HCT116 (cell line): ENCODE data around the gene PHF2. TPM values are rescaled to one million over a fixed set of nuclear protein-coding genes. Genes with fewer than 3 reads are reported as not detected.

ENCODE experiments used
- ATAC-seq: fragments of 200-7000 bp; cut with Tn5 transposase; 2 replicates; pipeline ENCODE4 v1.9.1; 2020; ENCODE audit warnings: mild to moderate bottlenecking, moderate library complexity
- BruUV-seq: library from RNA; stranded (reverse); fragments of 400-500 nt; replicated peaks from 2 replicates; lab custom pipeline; 2021; lab: Mats Ljungman, UMichigan
- CTCF ChIA-PET: fragments of 300-600 bp; sonication (Branson Sonifier 250); formaldehyde crosslinking; loops from one replicate; lab custom pipeline; 2021; ENCODE audit warnings: antibody characterized with exemption; lab: Charles Lee
- POLR2A ChIA-PET: fragments of 300-600, 350-600 bp; sonication (Branson Sonifier 250); formaldehyde crosslinking; loops from one replicate; lab custom pipeline; 2021; ENCODE audit warnings: antibody characterized with exemption; lab: Charles Lee
- RAD21 ChIA-PET, 2 experiments: fragments of 300-600 bp; sonication (Branson Sonifier 250); formaldehyde crosslinking; loops; one replicate each; lab custom pipeline; 2023; ENCODE audit warnings: low total read pairs in 2 of 2; ENCODE audit not compliant: uncharacterized antibody in 2 of 2, unreplicated experiment in 2 of 2, low non-redundant PET in 1 of 2; lab: Charles Lee
- DNase-seq: peaks from one replicate; pipeline ENCODE4 v3.0.0-alpha.2; 2010; ENCODE audit warnings: low read depth, low spot score
- H2AFZ ChIP-seq: fragments of 200-600 bp; shearing (Covaris generic), sonication (generic); 2 replicates; pipeline ENCODE4 v1.6.1; 2017; ENCODE audit warnings: low read depth, mixed run types, mixed read lengths, antibody characterized with exemption, low read length; ENCODE audit not compliant: poor library complexity, severe bottlenecking
- H3K27ac ChIP-seq: 2 replicates; pipeline ENCODE4 v1.5.1; 2012; ENCODE audit warnings: low read depth, low read length
- H3K27me3 ChIP-seq: fragments of 200-600 bp; sonication (generic); 2 replicates; pipeline ENCODE4 v1.6.1; 2016; ENCODE audit warnings: mixed run types, low read length, mixed read lengths; ENCODE audit not compliant: insufficient read depth
- H3K36me3 ChIP-seq, 2 experiments: fragments of 200-500 bp in 1 of 2; fragments of 200-600 bp in 1 of 2; sonication (Bioruptor generic) in 1 of 2; sonication (generic) in 1 of 2; 2 replicates each; pipeline versions ENCODE4 v1.5.1 to v1.6.1; 2014 to 2016; ENCODE audit warnings: low read length in 2 of 2, inconsistent platforms in 1 of 2, mixed read lengths in 1 of 2, mixed run types in 1 of 2; ENCODE audit not compliant: insufficient read depth in 2 of 2, control insufficient read depth in 1 of 2
- H3K4me1 ChIP-seq, 2 experiments: fragments of 200-600 bp in 1 of 2; sonication (generic) in 1 of 2; 2 replicates each; pipeline versions ENCODE4 v1.5.1 to v1.6.1; 2012 to 2017; ENCODE audit warnings: low read length in 2 of 2, inconsistent platforms in 1 of 2, mild to moderate bottlenecking in 1 of 2, mixed read lengths in 1 of 2, mixed run types in 1 of 2, moderate library complexity in 1 of 2; ENCODE audit not compliant: insufficient read depth in 2 of 2, control insufficient read depth in 1 of 2
- H3K4me2 ChIP-seq: fragments of 200-600 bp; sonication (generic); 2 replicates; pipeline ENCODE4 v1.6.1; 2017; ENCODE audit warnings: mixed run types, low read length, mixed read lengths
- H3K4me3 ChIP-seq, 2 experiments: fragments of 200-600 bp in 1 of 2; sonication (generic) in 1 of 2; replicated peaks in 1 of 2; 2 replicates each; pipeline ENCODE4 v1.5.1; 2011 to 2016; ENCODE audit warnings: low read length in 2 of 2, control low read depth in 1 of 2, low read depth in 1 of 2, mild to moderate bottlenecking in 1 of 2, mixed read lengths in 1 of 2, mixed run types in 1 of 2
- H3K79me2 ChIP-seq: fragments of 200-600 bp; sonication (generic); 2 replicates; pipeline ENCODE4 v1.6.1; 2017; ENCODE audit warnings: mild to moderate bottlenecking, mixed run types, low read length, moderate library complexity, mixed read lengths; ENCODE audit not compliant: insufficient read depth
- H3K9ac ChIP-seq: fragments of 200-600 bp; sonication (generic); 2 replicates; pipeline ENCODE4 v1.6.1; 2016; ENCODE audit warnings: low read length, mixed read lengths
- H3K9me2 ChIP-seq: fragments of 200-600 bp; sonication (generic), shearing (Covaris generic); 2 replicates; pipeline ENCODE4 v1.6.1; 2017; ENCODE audit warnings: mixed run types, mild to moderate bottlenecking, moderate library complexity; ENCODE audit not compliant: insufficient read depth
- H3K9me3 ChIP-seq, 2 experiments: fragments of 200-500 bp in 1 of 2; fragments of 200-600 bp in 1 of 2; sonication (Bioruptor generic) in 1 of 2; sonication (generic) in 1 of 2; 2 replicates each; pipeline ENCODE4 v1.6.1; 2014 to 2017; ENCODE audit warnings: low read length in 2 of 2, mixed read lengths in 2 of 2, inconsistent platforms in 1 of 2, low read depth in 1 of 2, mild to moderate bottlenecking in 1 of 2, mixed run types in 1 of 2, moderate library complexity in 1 of 2; ENCODE audit not compliant: control insufficient read depth in 1 of 2, insufficient read depth in 1 of 2
- H4K20me1 ChIP-seq: fragments of 200-600 bp; sonication (generic), shearing (Covaris generic); 2 replicates; pipeline ENCODE4 v1.6.1; 2017; ENCODE audit warnings: mixed run types, mild to moderate bottlenecking, moderate library complexity; ENCODE audit not compliant: insufficient read depth
- CBX3 ChIP-seq: IDR thresholded peaks from 2 replicates; pipeline ENCODE4 v1.6.1; 2012; ENCODE audit warnings: low read depth
- CEBPB ChIP-seq: IDR thresholded peaks from 2 replicates; pipeline ENCODE4 v1.6.1; 2012; ENCODE audit warnings: low read depth
- EGR1 ChIP-seq: IDR thresholded peaks from 2 replicates; pipeline ENCODE4 v1.6.1; 2012; ENCODE audit warnings: low read depth
- ELF1 ChIP-seq: IDR thresholded peaks from 2 replicates; pipeline ENCODE4 v1.6.1; 2012; ENCODE audit warnings: low read depth, borderline replicate concordance
- EZH2 ChIP-seq: fragments of 200-600 bp; sonication (generic); IDR thresholded peaks from 2 replicates; pipeline ENCODE4 v1.6.1; 2017; ENCODE audit warnings: antibody characterized with exemption, mixed run types
- FOSL1 ChIP-seq: IDR thresholded peaks from 2 replicates; pipeline ENCODE4 v1.6.1; 2012; ENCODE audit warnings: low read depth
- JUND ChIP-seq: IDR thresholded peaks from 2 replicates; pipeline ENCODE4 v1.6.1; 2012
- MAX ChIP-seq: IDR thresholded peaks from 2 replicates; pipeline ENCODE4 v1.6.1; 2012
- POLR2A ChIP-seq: IDR thresholded peaks from 2 replicates; pipeline ENCODE4 v1.7.0; 2011; ENCODE audit warnings: borderline replicate concordance; ENCODE audit not compliant: insufficient read depth, insufficient read length; ENCODE audit errors: extremely low read depth
- RAD21 ChIP-seq: IDR thresholded peaks from 2 replicates; pipeline ENCODE4 v1.6.1; 2012; ENCODE audit warnings: low read depth, mild to moderate bottlenecking
- SP1 ChIP-seq: IDR thresholded peaks from 2 replicates; pipeline ENCODE4 v1.6.1; 2012; ENCODE audit warnings: low read depth
- SRF ChIP-seq: IDR thresholded peaks from 2 replicates; pipeline ENCODE4 v1.6.1; 2012; ENCODE audit warnings: low read depth
- TCF7L2 ChIP-seq: IDR thresholded peaks from 2 replicates; pipeline ENCODE4 v1.7.0; 2011; ENCODE audit warnings: borderline replicate concordance, inconsistent platforms; ENCODE audit not compliant: insufficient read depth, insufficient read length; ENCODE audit errors: extremely low read depth
- YY1 ChIP-seq: IDR thresholded peaks from 2 replicates; pipeline ENCODE4 v1.6.1; 2011; ENCODE audit warnings: low read length, low read depth, moderate library complexity, mild to moderate bottlenecking; ENCODE audit not compliant: insufficient replicate concordance; ENCODE audit errors: extremely low read depth
- ZNF274 ChIP-seq: fragments of 200-500 bp; sonication (Bioruptor generic); IDR thresholded peaks from 2 replicates; pipeline ENCODE4 v1.6.1; 2014; ENCODE audit warnings: mild to moderate bottlenecking, low read depth, low read length, inconsistent platforms
- intact Hi-C: fragments of 100-400 bp; cut with micrococcal nuclease; formaldehyde crosslinking; loops from 2 replicates; pipeline ENCODE4 v1.10.0; 2022
- total RNA-seq: library from RNA; stranded (reverse); gene quantifications from one replicate; pipeline ENCODE4 v1.2.1, GENCODE V29; 2021; ENCODE audit not compliant: unreplicated experiment
- TF ChIP-seq, protein P1 (sequence below): IDR thresholded peaks from 2 replicates; pipeline ENCODE4 v1.6.1; 2012
- TF ChIP-seq, protein P2 (sequence below): IDR thresholded peaks from 2 replicates; pipeline ENCODE4 v1.6.1; 2011; ENCODE audit warnings: mild to moderate bottlenecking, low read length, moderate library complexity; ENCODE audit not compliant: insufficient replicate concordance; ENCODE audit errors: extremely low read depth

PHF2 gene
- total RNA-seq, 1 experiment from 2014 or later, result 20.6 TPM

DNA sequence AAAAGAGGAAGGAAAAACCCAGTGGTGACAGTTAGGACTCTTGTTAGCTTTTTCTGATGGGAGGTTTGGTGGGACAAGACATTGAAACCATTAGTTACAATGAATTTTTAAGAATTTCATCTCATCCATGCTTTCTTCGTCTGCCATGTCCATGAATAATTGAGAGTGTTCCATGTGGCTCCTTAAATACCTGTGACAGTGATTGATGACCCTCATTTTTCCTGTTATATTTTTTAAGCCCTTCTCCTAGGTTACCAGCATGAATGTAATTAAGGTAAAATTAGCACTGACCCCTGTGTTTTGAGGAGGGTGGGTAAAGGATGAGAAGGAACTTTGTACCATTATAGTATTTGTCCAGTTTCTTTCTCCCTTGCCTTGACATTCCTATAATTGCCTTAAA lies 23.5 kb upstream of the PHF2 start:
- CTCF ChIA-PET, result interaction anchor here (3.6 kb wide), 1 partner anchor 13 kb away, joined by 12 read pairs; no protein-coding TSS in a partner anchor
- BruUV-seq, result no TSS peak
- ATAC-seq, result no peak

DNA sequence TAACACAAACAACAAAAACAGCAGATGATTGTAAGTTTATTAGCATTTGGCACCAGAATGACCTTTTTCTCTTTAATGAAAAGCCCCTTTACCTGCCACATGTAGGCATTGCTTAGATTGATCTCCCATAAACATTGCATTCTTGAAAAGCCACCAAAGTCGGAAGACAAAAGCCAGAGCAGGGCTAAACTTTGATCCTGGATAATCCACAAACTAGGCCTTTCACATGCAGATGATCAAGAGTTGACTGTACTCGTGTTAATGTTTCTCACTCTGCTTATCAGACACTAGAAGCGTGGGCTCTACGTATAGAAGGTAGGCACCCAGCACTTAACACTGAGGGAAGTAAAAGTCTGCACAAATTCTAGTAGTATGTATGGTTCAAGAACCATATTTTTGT lies 21.0 kb upstream of the PHF2 start:
- H3K4me2 ChIP-seq, result no peak overlapping the region
- H3K9ac ChIP-seq, result no peak overlapping the region
- BruUV-seq, result no TSS peak
- CTCF ChIA-PET, result no interaction called here
- H3K27me3 ChIP-seq, result no peaks in the 10 kb centered on the region
- H3K36me3 ChIP-seq, result peaks cover 17 to 55% of the 10 kb centered on the region in 2 experiments
- DNase-seq (no peak), ATAC-seq (no peak)
- H3K27ac ChIP-seq, result no peak overlapping the region
- TF ChIP-seq EGR1 (no peak), SP1 (no peak), JUND (no peak), FOSL1 (no peak), YY1 (no peak), ELF1 (no peak), MAX (no peak), CEBPB (no peak), SRF (no peak), EZH2 (no peak), RAD21 (no peak), ZNF274 (no peak), TCF7L2 (no peak), CBX3 (no peak)
- TF ChIP-seq, protein P1, sequence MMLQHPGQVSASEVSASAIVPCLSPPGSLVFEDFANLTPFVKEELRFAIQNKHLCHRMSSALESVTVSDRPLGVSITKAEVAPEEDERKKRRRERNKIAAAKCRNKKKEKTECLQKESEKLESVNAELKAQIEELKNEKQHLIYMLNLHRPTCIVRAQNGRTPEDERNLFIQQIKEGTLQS, result no peak
- H2AFZ ChIP-seq, result no peak overlapping the region
- intact Hi-C loops, result no loop called here
- no peaks in the 10 kb centered on the region for H3K9me3 ChIP-seq
- POLR2A ChIA-PET, result no interaction called here
- no peaks in the 10 kb centered on the region for H4K20me1 ChIP-seq
- no peak overlapping the region for H3K4me3 ChIP-seq
- RAD21 ChIA-PET, result no interaction called here
- H3K9me2 ChIP-seq, result no peaks in the 10 kb centered on the region
- no peaks in the 10 kb centered on the region for H3K4me1 ChIP-seq
- peaks cover 7% of the 10 kb centered on the region; the same call in 1 of the 2 replicates for H3K79me2 ChIP-seq

More for the DNA sequence above, 23.5 kb upstream of the PHF2 start:
- Histone ChIP-seq H3K4me2 (no peak overlapping the region), H2AFZ (no peak overlapping the region), H3K36me3 (peaks cover 15 to 43% of the 10 kb centered on the region in 2 experiments), H3K9me2 (no peaks in the 10 kb centered on the region), H4K20me1 (no peaks in the 10 kb centered on the region), H3K27ac (no peak overlapping the region), H3K9me3 (no peaks in the 10 kb centered on the region), H3K79me2 (peaks cover 7% of the 10 kb centered on the region; the same call in 1 of the 2 replicates), H3K9ac (no peak overlapping the region), H3K27me3 (no peaks in the 10 kb centered on the region), H3K4me1 (no peaks in the 10 kb centered on the region), H3K4me3 (no peak overlapping the region)
- intact Hi-C loops, result no loop called here
- TF ChIP-seq EZH2, result no peak
- no peak for TF ChIP-seq YY1
- no peak for TF ChIP-seq JUND
- TF ChIP-seq SRF, result no peak
- TF ChIP-seq, protein P2, sequence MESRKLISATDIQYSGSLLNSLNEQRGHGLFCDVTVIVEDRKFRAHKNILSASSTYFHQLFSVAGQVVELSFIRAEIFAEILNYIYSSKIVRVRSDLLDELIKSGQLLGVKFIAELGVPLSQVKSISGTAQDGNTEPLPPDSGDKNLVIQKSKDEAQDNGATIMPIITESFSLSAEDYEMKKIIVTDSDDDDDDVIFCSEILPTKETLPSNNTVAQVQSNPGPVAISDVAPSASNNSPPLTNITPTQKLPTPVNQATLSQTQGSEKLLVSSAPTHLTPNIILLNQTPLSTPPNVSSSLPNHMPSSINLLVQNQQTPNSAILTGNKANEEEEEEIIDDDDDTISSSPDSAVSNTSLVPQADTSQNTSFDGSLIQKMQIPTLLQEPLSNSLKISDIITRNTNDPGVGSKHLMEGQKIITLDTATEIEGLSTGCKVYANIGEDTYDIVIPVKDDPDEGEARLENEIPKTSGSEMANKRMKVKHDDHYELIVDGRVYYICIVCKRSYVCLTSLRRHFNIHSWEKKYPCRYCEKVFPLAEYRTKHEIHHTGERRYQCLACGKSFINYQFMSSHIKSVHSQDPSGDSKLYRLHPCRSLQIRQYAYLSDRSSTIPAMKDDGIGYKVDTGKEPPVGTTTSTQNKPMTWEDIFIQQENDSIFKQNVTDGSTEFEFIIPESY, result no peak
- TF ChIP-seq POLR2A, result no peak
- ChIA-PET POLR2A (no interaction called here), RAD21 (no interaction called here)
- no peak for DNase-seq
